ENCODE results near the gene CYP21A2.

Gene CYP21A2

GRCh38 chr6:32082935-32083334, 44.7 kb downstream of the CYP21A2 start:
- no peak for DNase-seq (ENCODE audit: low read depth in 2 of 2)

DNA sequence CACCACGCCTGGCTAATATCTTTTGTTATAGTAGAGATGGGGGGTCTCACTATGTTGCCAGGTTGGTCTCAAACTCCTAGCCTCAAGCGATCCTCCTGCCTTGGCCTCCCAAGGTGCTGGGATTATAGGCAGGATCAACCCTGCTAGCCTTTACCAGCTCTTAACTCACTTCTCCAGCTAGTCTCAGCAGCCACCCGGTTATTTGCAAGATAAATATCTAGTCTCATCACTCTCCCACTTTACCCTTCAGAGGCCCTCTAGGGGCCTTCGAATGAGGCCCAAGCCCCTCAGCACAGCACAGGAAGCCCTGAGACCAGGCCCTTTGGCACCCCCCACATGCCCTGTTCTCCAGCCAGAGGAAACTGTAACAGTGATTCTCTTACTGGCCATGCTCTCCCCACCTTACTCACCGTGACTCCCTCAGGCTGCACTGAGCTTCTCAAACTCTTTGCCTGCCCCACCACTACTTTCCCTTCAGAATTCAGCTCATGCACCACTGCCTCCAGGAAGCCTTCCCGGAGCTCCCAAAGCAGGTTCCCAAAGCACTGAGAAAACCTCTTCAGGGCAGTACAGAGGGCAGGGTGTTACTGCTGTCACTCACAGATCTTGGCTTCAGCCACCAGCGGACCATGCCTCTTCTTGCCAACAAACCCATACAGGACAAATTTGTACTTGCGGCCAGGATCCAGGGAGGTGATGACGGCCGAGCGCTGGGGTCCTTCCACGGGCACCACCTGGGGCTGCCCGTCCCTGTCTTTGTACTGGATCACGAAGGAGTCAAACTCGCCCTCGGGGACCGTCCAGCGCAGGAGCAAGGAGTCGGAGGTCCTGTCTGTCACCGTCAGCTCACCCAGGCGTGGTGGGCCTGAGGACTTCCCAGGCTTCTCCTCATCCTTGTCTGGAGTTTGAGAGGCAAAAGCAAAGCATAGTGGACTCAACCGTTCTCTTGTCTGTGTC, 45.9 kb downstream of the CYP21A2 start:
- DNase-seq (ENCODE audit: low read depth in 2 of 2): no peak

- no peak for DNase-seq (ENCODE audit: low read depth in 2 of 2)
Observed at GRCh38 chr6:32084780-32085179, 46.6 kb downstream of the CYP21A2 start.

GRCh38 chr6:32085759-32086459, 47.7 kb downstream of the CYP21A2 start:
- DNase-seq (ENCODE audit: low read depth in 2 of 2): no peak

- no peak for DNase-seq (ENCODE audit: low read depth in 2 of 2)
Observed at GRCh38 chr6:32086661-32087573, 48.7 kb downstream of the CYP21A2 start.

DNA sequence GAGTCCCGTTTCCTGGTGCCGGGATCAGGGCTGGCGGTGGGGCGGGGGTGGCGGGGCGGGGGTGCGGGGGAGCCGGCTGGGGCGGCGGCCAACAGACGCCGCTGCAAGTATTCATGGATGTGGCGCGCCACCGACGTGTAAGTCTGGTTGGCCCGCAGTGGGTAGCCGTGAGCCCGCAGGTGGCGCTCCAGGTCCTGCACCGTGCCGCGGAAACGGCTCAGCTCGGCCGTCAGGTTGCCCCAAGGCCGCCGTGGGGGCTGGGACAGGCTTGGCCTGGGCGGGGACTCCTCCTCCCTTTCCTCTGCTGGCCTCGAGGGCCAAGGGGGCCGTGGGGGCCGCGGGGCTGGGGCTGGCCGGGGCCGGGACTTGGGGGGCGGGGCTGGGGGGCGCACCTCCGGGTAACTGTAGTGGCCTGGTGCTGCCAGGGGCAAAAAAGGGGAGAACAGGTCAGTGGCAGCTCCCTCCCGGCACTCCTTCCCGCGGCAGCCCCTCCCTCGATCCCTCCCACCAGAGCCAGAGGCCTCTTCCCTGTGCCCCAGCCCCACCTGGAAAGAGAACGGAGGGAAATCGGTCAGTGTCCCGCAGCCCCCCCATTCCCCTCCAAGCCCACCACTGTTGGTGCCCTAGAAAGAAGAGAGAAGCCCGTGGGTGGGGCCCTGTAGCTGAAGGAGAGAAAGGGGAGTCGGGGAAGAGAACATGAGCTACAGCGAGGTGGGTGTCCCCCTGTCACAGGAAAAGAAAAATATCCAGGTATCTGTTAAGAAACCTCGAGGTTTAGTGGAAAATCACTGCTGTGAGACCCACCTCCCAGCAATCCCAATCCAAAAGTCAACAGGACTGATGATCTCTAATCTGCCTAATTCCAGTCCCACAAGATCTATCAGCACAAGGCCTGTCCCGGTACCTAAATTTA, 49.6 kb downstream of the CYP21A2 start:
- DNase-seq (ENCODE audit: low read depth in 2 of 2): peak; percentile 21 to 35

DNA sequence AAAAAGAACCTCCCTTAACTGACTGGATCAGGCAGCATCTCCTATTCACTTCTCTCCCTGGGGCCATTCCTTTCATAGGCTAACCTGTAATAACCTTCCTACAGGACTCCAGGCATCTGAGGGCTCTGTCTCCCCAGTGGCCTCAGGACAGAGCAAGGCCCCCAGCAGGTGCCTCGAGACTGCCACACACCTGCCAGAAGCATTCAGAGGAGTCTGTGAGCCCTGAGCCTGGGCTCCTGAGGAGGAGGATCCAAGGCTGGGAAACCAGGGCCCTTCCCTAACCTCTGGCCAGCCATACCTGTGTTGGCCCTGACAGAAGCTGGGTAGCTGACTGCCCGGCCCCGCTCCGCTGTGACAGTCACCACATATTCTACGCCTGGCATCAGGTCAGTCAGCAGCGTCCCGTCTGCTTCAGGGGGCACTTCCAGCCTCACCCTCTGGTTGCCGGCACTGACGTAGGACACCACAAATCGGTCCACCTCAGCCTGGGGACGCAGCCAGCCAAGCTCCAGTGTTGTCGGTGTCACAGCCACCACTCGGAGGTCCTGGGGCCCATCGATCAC, 50.4 kb downstream of the CYP21A2 start:
- no peak for DNase-seq (ENCODE audit: low read depth in 2 of 2)

DNA sequence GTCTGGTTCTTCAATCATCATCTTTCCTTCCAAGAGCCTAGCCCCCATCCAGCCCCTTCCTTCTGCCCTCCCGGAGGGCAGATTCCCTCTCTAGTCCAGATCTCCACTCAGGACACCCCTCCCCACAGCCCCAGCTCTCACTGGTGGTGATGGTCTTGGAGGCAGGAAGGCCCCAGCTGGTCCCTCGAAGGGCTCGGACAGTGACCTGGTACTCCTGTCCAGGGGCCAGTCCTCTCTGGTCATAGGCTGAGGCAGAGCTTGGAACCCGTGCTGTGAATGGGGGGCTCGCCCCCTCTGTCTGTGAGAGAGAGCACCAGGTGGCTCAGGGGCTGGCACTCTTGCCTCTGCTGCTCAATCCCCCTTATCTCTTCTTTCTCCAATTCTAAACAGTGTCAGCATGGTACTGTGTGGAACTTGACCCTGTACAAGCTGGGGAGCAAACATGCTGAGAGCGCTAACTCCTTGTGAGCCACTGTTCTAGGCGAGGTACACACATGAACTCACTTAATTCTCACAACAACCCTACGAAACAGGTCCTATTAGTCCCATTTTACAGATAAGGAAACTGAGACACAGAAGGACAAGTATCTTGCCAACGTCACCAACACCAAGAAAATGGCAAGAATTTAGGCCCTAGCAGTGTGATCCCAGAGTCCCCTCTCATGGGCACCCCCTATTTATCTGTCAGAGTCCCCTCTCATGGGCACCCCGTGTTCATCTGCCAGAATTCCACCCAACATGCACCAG, 51.0 kb downstream of the CYP21A2 start:
- DNase-seq (ENCODE audit: low read depth in 2 of 2): no peak
